Kidney epithelial cell (primary cell): ENCODE measurements around the gene CHRM4. TPM values are rescaled to one million over a fixed set of nuclear protein-coding genes. Genes with fewer than 3 reads are reported as not detected.

ENCODE experiments used
- DNase-seq: peaks from one replicate; pipeline ENCODE4 v3.0.0-alpha.2; 2010; ENCODE audit warnings: low read depth
- H3K27me3 ChIP-seq: 2 replicates; pipeline ENCODE4 v1.6.0; 2011; ENCODE audit warnings: low read length; ENCODE audit not compliant: control insufficient read depth, insufficient read depth
- H3K36me3 ChIP-seq: 2 replicates; pipeline ENCODE4 v1.5.1; 2011; ENCODE audit warnings: low read length; ENCODE audit not compliant: control insufficient read depth, insufficient read depth
- H3K4me3 ChIP-seq: 2 replicates; pipeline ENCODE4 v1.5.1; 2011; ENCODE audit warnings: low read depth, mild to moderate bottlenecking, control low read depth, low read length
- CTCF ChIP-seq: IDR thresholded peaks from 2 replicates; pipeline ENCODE4 v1.5.1; 2011; ENCODE audit warnings: mild to moderate bottlenecking, moderate library complexity, low read length, control low read depth, inconsistent platforms; ENCODE audit not compliant: insufficient read depth, poor library complexity, severe bottlenecking
- total RNA-seq: library from RNA; depleted of rRNA; stranded (reverse); fragments of >200 nt; gene quantifications from 2 replicates; pipeline ENCODE4 v1.2.3, GENCODE V29; 2015

CHRM4 gene
- total RNA-seq, 1 donor from 2014 or later = 0.29 TPM

GRCh38 chr11:46348566-46349401, 42.8 kb downstream of the CHRM4 start:
- Histone ChIP-seq H3K4me3 (peak overlapping the region; percentile 78), H3K27me3 (no peaks in the 10 kb centered on the region), H3K36me3 (no peaks in the 10 kb centered on the region)
- DNase-seq = no peak
- no peak for TF ChIP-seq CTCF

- H3K4me3 ChIP-seq = peak overlapping the region; percentile 78
- DNase-seq = no peak
- TF ChIP-seq CTCF = no peak
- H3K36me3 ChIP-seq = no peaks in the 10 kb centered on the region
- H3K27me3 ChIP-seq = no peaks in the 10 kb centered on the region
These were observed 43.8 kb downstream of the CHRM4 start for GRCh38 chr11:46347637-46348311.

- no peak for DNase-seq
- TF ChIP-seq CTCF = no peak
- Histone ChIP-seq H3K4me3 (peak within 1 kb of the TSS; percentile 78), H3K36me3 (no peaks in the 10 kb centered on the region), H3K27me3 (no peaks in the 10 kb centered on the region)
These were observed 44.5 kb downstream of the CHRM4 start, which contains the start of gene DGKZ for GRCh38 chr11:46346886-46347636. Gene DGKZ (plus strand): TSS chr11:46347463. CDS start chr11:46347660, 197 bp downstream.

GRCh38 chr11:46345881-46346484, 45.6 kb downstream of the CHRM4 start:
- TF ChIP-seq CTCF = no peak
- Histone ChIP-seq H3K36me3 (no peaks in the 10 kb centered on the region), H3K27me3 (peaks cover 3% of the 10 kb centered on the region), H3K4me3 (no peak overlapping the region)
- DNase-seq = no peak

- Histone ChIP-seq H3K4me3 (no peak overlapping the region), H3K36me3 (no peaks in the 10 kb centered on the region), H3K27me3 (peaks cover 3% of the 10 kb centered on the region)
- TF ChIP-seq CTCF = no peak
- DNase-seq = no peak
These were observed 46.4 kb downstream of the CHRM4 start for GRCh38 chr11:46345131-46345597.
